Duodenal mucosa (tissue), 2 donors: ENCODE data around the gene MOB3C.

Experiments
- H3K27ac ChIP-seq: one replicate; pipeline ENCODE4 v1.7.0; 2013; ENCODE audit warnings: low read depth, low read length
- H3K27me3 ChIP-seq, 2 donors: one replicate each; pipeline ENCODE4 v1.7.0; 2013; ENCODE audit warnings: low read length in 2 of 2, control low read depth in 1 of 2; ENCODE audit not compliant: insufficient read depth in 2 of 2, control insufficient read depth in 1 of 2
- H3K36me3 ChIP-seq, 2 donors: one replicate each; pipeline ENCODE4 v1.7.0; 2013; ENCODE audit warnings: low read length in 2 of 2, control low read depth in 1 of 2; ENCODE audit not compliant: insufficient read depth in 2 of 2, control insufficient read depth in 1 of 2
- H3K4me1 ChIP-seq, 2 donors: one replicate each; pipeline ENCODE4 v1.7.0; 2013; ENCODE audit warnings: low read length in 2 of 2, control low read depth in 1 of 2; ENCODE audit not compliant: insufficient read depth in 2 of 2, control insufficient read depth in 1 of 2
- H3K4me3 ChIP-seq, 2 donors: one replicate each; pipeline ENCODE4 v1.7.0; 2013; ENCODE audit warnings: low read length in 2 of 2, low read depth in 1 of 2
- H3K9ac ChIP-seq, 2 donors: one replicate each; pipeline ENCODE4 v1.7.0; 2013; ENCODE audit warnings: low read length in 2 of 2, low read depth in 1 of 2
- H3K9me3 ChIP-seq, 2 donors: one replicate each; pipeline ENCODE4 v1.7.0; 2013; ENCODE audit warnings: low read length in 2 of 2, control low read depth in 1 of 2; ENCODE audit not compliant: control insufficient read depth in 1 of 2

The MOB3C gene

GRCh38 chr1:46595127-46595526 is 21.5 kb downstream of the MOB3C start:
- Histone ChIP-seq H3K9ac (no peak overlapping the region), H3K9me3 (no peaks in the 10 kb centered on the region), H3K27ac (no peak overlapping the region), H3K4me1 (peaks cover 0 to 10% of the 10 kb centered on the region in 2 donors), H3K4me3 (peak overlapping the region in 1 of 2 donors; percentile 14), H3K27me3 (no peaks in the 10 kb centered on the region), H3K36me3 (peaks cover 19 to 38% of the 10 kb centered on the region in 2 donors)

- Histone ChIP-seq H3K9ac (no peak overlapping the region), H3K4me1 (peaks cover 0 to 4% of the 10 kb centered on the region in 2 donors), H3K27ac (no peak overlapping the region), H3K36me3 (peaks cover 25 to 49% of the 10 kb centered on the region in 2 donors), H3K4me3 (no peak overlapping the region), H3K27me3 (no peaks in the 10 kb centered on the region), H3K9me3 (no peaks in the 10 kb centered on the region)
These were observed 22.5 kb downstream of the MOB3C start for GRCh38 chr1:46594063-46594462.

GRCh38 chr1:46592823-46593222 is 23.8 kb downstream of the MOB3C start:
- Histone ChIP-seq H3K9me3 (no peaks in the 10 kb centered on the region), H3K4me3 (no peak overlapping the region), H3K27ac (no peak overlapping the region), H3K9ac (no peak overlapping the region), H3K36me3 (peaks cover 26 to 49% of the 10 kb centered on the region in 2 donors), H3K27me3 (no peaks in the 10 kb centered on the region), H3K4me1 (peaks cover 0 to 4% of the 10 kb centered on the region in 2 donors)

DNA sequence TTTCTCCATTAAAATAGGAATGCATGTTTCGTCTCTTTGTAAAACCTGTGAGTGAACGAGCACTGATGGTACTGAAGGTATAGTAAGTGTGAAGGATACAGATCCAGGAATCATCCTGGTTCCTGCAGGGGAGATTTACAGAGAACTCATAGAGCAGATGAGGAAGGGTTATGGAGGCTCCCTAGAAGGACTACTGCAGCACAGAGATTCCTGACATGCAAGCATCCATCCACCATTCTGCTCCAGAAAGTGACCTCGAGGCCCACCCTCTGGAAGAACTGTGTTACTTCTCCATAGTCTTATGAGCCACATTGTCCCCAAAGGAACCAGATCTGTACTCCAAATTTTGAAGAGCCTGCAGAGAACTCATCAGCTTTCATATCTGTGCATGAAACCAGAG is 27.1 kb downstream of the MOB3C start:
- H3K4me3 ChIP-seq = no peak overlapping the region
- H3K9ac ChIP-seq = no peak overlapping the region
- H3K36me3 ChIP-seq = peaks cover 28 to 71% of the 10 kb centered on the region in 2 donors
- no peaks in the 10 kb centered on the region for H3K4me1 ChIP-seq
- no peaks in the 10 kb centered on the region for H3K9me3 ChIP-seq
- H3K27ac ChIP-seq = no peak overlapping the region
- H3K27me3 ChIP-seq = no peaks in the 10 kb centered on the region

- Histone ChIP-seq H3K4me3 (no peak overlapping the region), H3K27ac (no peak overlapping the region), H3K27me3 (no peaks in the 10 kb centered on the region), H3K9me3 (no peaks in the 10 kb centered on the region), H3K9ac (no peak overlapping the region), H3K4me1 (peaks cover 5% of the 10 kb centered on the region in 2 donors), H3K36me3 (peaks cover 27 to 74% of the 10 kb centered on the region in 2 donors)
These were observed 29.5 kb downstream of the MOB3C start for GRCh38 chr1:46587069-46587468.

DNA sequence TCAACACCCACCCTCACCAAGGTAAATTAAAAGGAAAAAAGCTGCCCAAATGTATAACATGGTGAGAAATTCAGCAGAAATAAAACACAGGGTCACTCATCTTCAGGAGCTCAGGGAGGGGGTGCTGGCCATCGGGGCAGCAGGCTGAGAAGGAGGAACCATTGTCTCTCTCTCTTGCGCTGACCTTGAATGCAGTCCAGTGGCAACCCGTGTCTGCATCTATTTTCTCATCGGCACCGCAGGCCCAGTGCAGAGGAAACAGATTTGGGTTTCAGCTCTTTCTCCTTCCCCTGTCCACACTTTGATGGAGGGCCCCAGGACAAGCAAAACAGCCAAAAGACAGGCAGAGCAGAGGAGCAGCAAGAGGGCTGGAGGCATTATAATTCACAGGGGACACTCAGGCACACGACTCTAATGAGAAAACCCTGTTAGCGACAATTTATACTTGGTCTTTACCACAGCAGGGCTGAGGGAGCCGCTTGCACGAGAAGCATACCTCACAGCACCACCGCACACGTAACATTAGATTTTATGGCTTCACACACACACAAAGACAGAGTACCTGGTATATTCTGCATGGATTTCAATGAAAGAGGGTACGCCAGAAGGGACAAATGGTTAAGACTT is 31.2 kb downstream of the MOB3C start:
- H3K9me3 ChIP-seq = no peaks in the 10 kb centered on the region
- peaks cover 27 to 71% of the 10 kb centered on the region in 2 donors for H3K36me3 ChIP-seq
- no peaks in the 10 kb centered on the region for H3K27me3 ChIP-seq
- H3K9ac ChIP-seq = no peak overlapping the region
- no peak overlapping the region for H3K27ac ChIP-seq
- H3K4me3 ChIP-seq = no peak overlapping the region
- H3K4me1 ChIP-seq = peaks cover 5 to 9% of the 10 kb centered on the region in 2 donors

DNA sequence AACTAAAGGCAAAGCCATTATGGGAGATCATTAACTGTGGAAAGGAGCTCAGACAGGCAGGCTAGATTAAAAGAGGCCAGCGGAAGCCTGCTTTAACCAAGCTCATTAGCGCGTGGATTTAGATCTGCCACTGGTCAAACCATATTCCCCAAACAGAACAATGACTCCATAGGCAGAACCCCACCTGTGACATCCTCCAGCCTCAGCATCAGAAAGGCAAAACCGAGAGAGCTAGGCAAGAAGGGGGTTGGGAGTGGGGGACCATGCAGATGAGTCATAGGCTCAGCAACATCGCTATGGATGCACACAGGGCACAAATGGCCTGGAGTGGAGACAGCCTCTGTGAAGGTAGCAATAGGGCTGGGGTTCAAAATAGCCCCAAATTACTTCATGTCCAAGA is 33.1 kb downstream of the MOB3C start:
- H3K4me1 ChIP-seq = peaks cover 5 to 9% of the 10 kb centered on the region in 2 donors
- peaks cover 23 to 75% of the 10 kb centered on the region in 2 donors for H3K36me3 ChIP-seq
- H3K4me3 ChIP-seq = no peak overlapping the region
- H3K27me3 ChIP-seq = no peaks in the 10 kb centered on the region
- no peak overlapping the region for H3K9ac ChIP-seq
- no peaks in the 10 kb centered on the region for H3K9me3 ChIP-seq
- no peak overlapping the region for H3K27ac ChIP-seq

GRCh38 chr1:46582972-46583371 is 33.6 kb downstream of the MOB3C start:
- peaks cover 5 to 9% of the 10 kb centered on the region in 2 donors for H3K4me1 ChIP-seq

GRCh38 chr1:46581681-46582455 is 34.7 kb downstream of the MOB3C start:
- Histone ChIP-seq H3K36me3 (peaks cover 27 to 85% of the 10 kb centered on the region in 2 donors), H3K9me3 (no peaks in the 10 kb centered on the region), H3K4me1 (peaks cover 5 to 9% of the 10 kb centered on the region in 2 donors), H3K9ac (no peak overlapping the region), H3K4me3 (no peak overlapping the region), H3K27me3 (no peaks in the 10 kb centered on the region), H3K27ac (no peak overlapping the region)

More at GRCh38 chr1:46582972-46583371, 33.6 kb downstream of the MOB3C start:
- peaks cover 24 to 81% of the 10 kb centered on the region in 2 donors for H3K36me3 ChIP-seq
- no peak overlapping the region for H3K27ac ChIP-seq
- H3K4me3 ChIP-seq = no peak overlapping the region
- H3K27me3 ChIP-seq = no peaks in the 10 kb centered on the region
- H3K9me3 ChIP-seq = no peaks in the 10 kb centered on the region
- no peak overlapping the region for H3K9ac ChIP-seq

DNA sequence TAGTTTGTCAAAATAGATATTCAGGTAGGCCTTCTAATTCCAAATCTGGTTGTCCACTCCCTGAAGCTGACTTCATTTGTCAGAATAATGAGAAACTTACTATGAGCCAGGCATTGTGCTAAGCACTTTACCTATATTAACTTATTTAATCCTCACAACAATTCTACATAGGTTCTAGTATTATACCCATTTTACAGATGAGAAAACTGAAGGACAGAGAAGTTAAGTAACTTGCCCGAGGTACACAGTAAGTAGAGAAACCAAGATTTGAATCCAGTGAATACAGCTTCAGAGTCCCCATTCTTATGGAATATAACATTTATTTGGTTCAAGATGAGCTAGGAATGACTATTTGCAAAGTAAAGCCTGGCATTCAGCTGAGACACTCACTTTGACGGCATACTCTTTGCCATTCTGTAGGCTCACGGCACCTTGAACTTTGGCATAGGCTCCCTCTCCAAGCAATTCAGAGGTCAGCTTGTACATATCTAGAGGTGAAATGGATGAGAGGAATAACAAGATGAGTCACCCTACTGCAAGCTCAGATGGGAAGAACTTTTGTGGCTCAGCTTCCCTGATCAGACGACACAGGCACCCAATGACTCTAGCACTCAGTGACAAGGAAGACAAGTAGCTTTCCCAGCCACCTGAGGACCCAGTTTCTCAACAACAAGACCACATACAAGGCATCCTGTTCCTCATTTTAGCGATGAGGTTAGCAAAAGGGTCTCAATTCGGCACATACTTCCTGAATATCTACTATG is 36.3 kb downstream of the MOB3C start:
- Histone ChIP-seq H3K36me3 (peaks cover 35 to 85% of the 10 kb centered on the region in 2 donors), H3K4me3 (no peak overlapping the region), H3K9ac (no peak overlapping the region), H3K4me1 (peaks cover 5 to 9% of the 10 kb centered on the region in 2 donors), H3K9me3 (no peaks in the 10 kb centered on the region), H3K27ac (no peak overlapping the region), H3K27me3 (no peaks in the 10 kb centered on the region)
